ENCODE results near the gene RTN4RL1. TPM values are rescaled to one million over a fixed set of nuclear protein-coding genes. Genes with fewer than 3 reads are reported as not detected.

RTN4RL1 gene
- total and polyA plus RNA-seq, 2 of the 13 experiments (the other 11 are each of a cell fraction or from before 2014, with no cell fraction given) = 0.01 TPM; not detected in 1

DNA sequence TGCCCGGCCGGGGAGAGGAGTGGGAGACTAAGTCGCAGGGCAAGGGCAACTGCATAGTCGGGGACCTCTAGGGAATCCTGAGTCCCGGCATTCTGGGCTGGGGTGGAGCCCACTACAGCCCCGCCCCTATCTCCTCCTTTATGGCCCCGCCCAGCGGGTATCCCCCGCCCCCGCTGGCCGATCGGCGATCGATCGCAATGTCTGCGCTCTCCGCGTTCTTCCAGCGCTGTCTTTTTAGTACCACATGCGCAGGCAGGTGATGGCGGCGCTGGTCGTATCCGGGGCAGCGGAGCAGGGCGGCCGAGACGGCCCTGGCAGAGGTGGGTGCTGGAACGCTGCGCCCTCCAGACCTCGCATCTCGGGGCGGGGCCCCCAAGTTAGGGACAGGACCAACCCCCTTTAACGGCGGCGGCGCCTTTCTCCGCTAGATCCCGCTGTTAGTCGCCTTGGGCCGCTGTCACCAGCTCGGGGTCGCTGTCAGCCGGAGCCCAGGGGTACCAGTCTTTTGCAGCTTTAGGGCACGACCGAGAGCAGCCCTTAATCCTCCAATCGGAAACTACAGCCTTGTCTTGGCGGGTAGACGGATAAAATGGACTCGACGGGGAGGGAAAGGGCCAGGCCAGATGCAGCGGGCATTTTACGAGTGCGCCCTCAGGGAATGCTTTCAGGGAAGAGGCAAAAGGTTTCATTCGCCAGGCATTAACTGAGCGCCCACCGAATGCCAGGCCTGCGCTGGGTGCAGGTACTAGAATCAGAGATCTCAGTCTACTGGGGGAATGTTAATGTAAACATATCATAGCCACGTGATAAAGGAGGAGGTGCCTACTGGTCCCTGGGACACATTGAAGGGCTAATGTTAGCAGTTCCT, 5.0 kb upstream of the RTN4RL1 start, which contains the start of gene DPH1 (continued):
- TF ChIP-seq NFAT5 (CRISPR knock-in tag; IDR thresholded peaks at IDR 0.05) (no peak), ZNF563 (CRISPR knock-in tag; IDR thresholded peaks at IDR 0.05) (peak; percentile 44; the same call in 1 of the 2 replicates), MAF1 (CRISPR knock-in tag; IDR thresholded peaks at IDR 0.05; ENCODE audit: borderline replicate concordance) (peak; percentile 51; the same call in 1 of the 2 replicates), ZNF337 (CRISPR knock-in tag; IDR thresholded peaks at IDR 0.05; ENCODE audit: borderline replicate concordance, low read depth) (0 out of 2 replicates have a peak, but pooled peaks have one; percentile 26), HNRNPL (IDR thresholded peaks at IDR 0.05; ENCODE audit: low read depth, low read length) (no peak), ZFP41 (CRISPR knock-in tag; IDR thresholded peaks at IDR 0.05; ENCODE audit: borderline replicate concordance) (no peak), ZC3H13 (CRISPR knock-in tag; IDR thresholded peaks at IDR 0.05) (peak; percentile 74; the same call in 1 of the 2 replicates), ZNF33A (CRISPR knock-in tag; IDR thresholded peaks at IDR 0.05; ENCODE audit: borderline replicate concordance) (no peak), AKAP8 (CRISPR knock-in tag; IDR thresholded peaks at IDR 0.05) (no peak), PHF8 (CRISPR knock-in tag; IDR thresholded peaks at IDR 0.05) (peak; percentile 86), DNMT3B (CRISPR knock-in tag; conservative IDR thresholded peaks at IDR 0.05) (peak; percentile 66; the same call in 1 of the 2 replicates), MTF1 (CRISPR knock-in tag; IDR thresholded peaks at IDR 0.05) (no peak), THAP7 (CRISPR knock-in tag; IDR thresholded peaks at IDR 0.05) (no peak), MAFF (IDR thresholded peaks at IDR 0.05; ENCODE audit: low read depth, low read length) (no peak), RBM22 (optimal IDR thresholded peaks at IDR 0.05; ENCODE audit: low read length) (no peak), PHF21A (CRISPR knock-in tag; IDR thresholded peaks at IDR 0.05) (peak; percentile 64), MLX (CRISPR knock-in tag; IDR thresholded peaks at IDR 0.05) (peak; percentile 76)
- TF ChIP-seq, protein P1, sequence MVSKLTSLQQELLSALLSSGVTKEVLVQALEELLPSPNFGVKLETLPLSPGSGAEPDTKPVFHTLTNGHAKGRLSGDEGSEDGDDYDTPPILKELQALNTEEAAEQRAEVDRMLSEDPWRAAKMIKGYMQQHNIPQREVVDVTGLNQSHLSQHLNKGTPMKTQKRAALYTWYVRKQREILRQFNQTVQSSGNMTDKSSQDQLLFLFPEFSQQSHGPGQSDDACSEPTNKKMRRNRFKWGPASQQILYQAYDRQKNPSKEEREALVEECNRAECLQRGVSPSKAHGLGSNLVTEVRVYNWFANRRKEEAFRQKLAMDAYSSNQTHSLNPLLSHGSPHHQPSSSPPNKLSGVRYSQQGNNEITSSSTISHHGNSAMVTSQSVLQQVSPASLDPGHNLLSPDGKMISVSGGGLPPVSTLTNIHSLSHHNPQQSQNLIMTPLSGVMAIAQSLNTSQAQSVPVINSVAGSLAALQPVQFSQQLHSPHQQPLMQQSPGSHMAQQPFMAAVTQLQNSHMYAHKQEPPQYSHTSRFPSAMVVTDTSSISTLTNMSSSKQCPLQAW (CRISPR knock-in tag; IDR thresholded peaks at IDR 0.05) = peak; percentile 67; the same call in 1 of the 2 replicates
- TF ChIP-seq, protein P2, sequence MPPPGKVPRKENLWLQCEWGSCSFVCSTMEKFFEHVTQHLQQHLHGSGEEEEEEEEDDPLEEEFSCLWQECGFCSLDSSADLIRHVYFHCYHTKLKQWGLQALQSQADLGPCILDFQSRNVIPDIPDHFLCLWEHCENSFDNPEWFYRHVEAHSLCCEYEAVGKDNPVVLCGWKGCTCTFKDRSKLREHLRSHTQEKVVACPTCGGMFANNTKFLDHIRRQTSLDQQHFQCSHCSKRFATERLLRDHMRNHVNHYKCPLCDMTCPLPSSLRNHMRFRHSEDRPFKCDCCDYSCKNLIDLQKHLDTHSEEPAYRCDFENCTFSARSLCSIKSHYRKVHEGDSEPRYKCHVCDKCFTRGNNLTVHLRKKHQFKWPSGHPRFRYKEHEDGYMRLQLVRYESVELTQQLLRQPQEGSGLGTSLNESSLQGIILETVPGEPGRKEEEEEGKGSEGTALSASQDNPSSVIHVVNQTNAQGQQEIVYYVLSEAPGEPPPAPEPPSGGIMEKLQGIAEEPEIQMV (CRISPR knock-in tag; IDR thresholded peaks at IDR 0.05; ENCODE audit: low read depth) = no peak

Data from HepG2 (cell line).